ENCODE measurements around the gene RBM20. TPM values are rescaled to one million over a fixed set of nuclear protein-coding genes. Genes with fewer than 3 reads are reported as not detected.

RBM20 gene
- total RNA-seq, 4 donors from 2014 or later, result 0.24 to 3.5 (median 1.8) TPM

- ATAC-seq (ENCODE audit: low FRiP score), result no peak
- TF ChIP-seq CTCF (IDR thresholded peaks at IDR 0.05), result no peak
- no peak for DNase-seq (ENCODE audit: low spot score)
These were observed 216.6 kb downstream of the RBM20 start for GRCh38 chr10:110860576-110861241.

- no peak for TF ChIP-seq CTCF (IDR thresholded peaks at IDR 0.05)
- no peak for ATAC-seq (ENCODE audit: low FRiP score)
These were observed 217.3 kb downstream of the RBM20 start for GRCh38 chr10:110861476-110861875.

GRCh38 chr10:110861930-110862649 is 218.0 kb downstream of the RBM20 start:
- no peak for TF ChIP-seq CTCF (IDR thresholded peaks at IDR 0.05)
- DNase-seq (ENCODE audit: low spot score), result no peak
- ATAC-seq (ENCODE audit: low FRiP score), result no peak

More at GRCh38 chr10:110861476-110861875, 217.3 kb downstream of the RBM20 start:
- DNase-seq (ENCODE audit: low spot score), result no peak

- DNase-seq (ENCODE audit: low spot score), result no peak
- TF ChIP-seq CTCF (IDR thresholded peaks at IDR 0.05), result no peak
- no peak for ATAC-seq (ENCODE audit: low FRiP score)
These were observed 218.8 kb downstream of the RBM20 start for GRCh38 chr10:110862961-110863360.

- DNase-seq (ENCODE audit: low spot score) (no peak), ATAC-seq (ENCODE audit: low FRiP score) (no peak)
- no peak for TF ChIP-seq CTCF (IDR thresholded peaks at IDR 0.05)
These were observed 219.2 kb downstream of the RBM20 start for GRCh38 chr10:110863361-110863760.

- TF ChIP-seq CTCF (IDR thresholded peaks at IDR 0.05), result no peak
- DNase-seq (ENCODE audit: low spot score), result no peak
- ATAC-seq (ENCODE audit: low FRiP score), result no peak
These were observed 219.8 kb downstream of the RBM20 start for GRCh38 chr10:110863956-110864355.
